NCI-H1092 (cell line): Measurements from ENCODE around the gene RASGEF1B.

Source experiments
- DNase-seq: peaks from one replicate; lab custom pipeline; 2025; lab: John Stamatoyannopoulos, UW

The RASGEF1B gene

DNA sequence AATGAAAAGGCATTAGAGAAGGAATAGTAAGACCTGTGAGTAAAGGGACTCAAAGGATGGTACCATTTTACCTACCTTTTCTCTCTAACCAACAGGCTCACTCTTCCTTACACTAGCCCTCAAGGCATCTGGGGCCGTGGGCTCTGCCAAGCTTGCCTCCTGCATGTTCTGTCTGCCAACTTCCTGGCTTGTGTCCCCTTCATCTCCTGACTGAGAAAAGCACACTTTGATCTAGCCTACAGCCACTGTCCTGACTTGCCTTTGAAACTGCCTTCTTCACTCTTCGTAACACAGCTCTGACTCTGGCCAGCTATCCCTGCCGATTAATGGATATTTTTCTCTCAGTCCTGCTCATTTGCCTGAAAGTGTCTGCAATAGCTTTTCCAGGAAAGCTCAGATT is 76.5 kb downstream of the RASGEF1B start:
- no peak for DNase-seq

GRCh38 chr4:81392164-81392563 is 79.5 kb downstream of the RASGEF1B start:
- no peak for DNase-seq

GRCh38 chr4:81389720-81390119 is 82.0 kb downstream of the RASGEF1B start:
- DNase-seq, result no peak

DNA sequence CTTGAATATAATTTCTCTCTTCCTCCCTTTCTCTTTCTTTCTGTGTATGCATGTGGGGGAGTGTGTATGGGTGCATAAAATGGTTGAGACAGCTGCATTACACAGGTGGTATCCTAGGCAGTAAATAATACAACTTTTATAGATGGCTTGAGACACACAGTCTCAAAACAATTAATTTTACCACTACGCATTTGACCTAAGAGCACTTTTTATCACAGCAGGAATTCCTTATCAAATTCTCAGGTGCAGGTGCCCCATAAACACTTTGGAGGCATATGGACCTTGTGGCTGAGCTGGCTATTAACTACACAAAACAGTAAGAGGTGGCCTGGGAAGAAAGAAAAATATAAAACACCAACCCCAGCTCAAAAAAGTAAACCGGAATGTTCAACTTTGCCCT is 91.3 kb downstream of the RASGEF1B start:
- no peak for DNase-seq

GRCh38 chr4:81378386-81378785 is 93.3 kb downstream of the RASGEF1B start:
- DNase-seq, result no peak

GRCh38 chr4:81377191-81377590 is 94.5 kb downstream of the RASGEF1B start:
- no peak for DNase-seq

DNA sequence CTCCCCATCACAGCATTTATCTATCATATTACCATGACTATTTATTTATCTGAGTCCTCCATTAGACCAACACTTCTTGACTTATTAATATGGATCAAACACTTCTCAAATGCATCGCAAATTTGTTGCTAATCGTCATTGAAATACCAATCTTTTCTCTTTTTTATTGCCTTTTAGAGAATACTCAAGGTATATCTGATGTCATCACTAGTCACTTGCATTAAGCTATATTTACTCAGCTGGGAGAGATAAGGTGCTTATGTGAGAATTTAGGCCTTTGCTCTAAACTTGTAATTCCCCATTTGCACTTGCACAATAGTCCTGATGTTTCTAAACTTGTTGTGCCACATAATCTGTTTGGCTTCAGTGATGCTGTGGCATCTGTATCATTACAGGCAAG is 95.0 kb downstream of the RASGEF1B start:
- no peak for DNase-seq
